Spleen (tissue), 7 donors: Measurements from ENCODE around the gene DDIT4.

Source experiments
- POLR2A ChIP-seq, 3 donors: fragments of 450-650 bp; IDR thresholded peaks; one replicate each; pipeline ENCODE4 v1.5.1; 2017; ENCODE audit warnings: antibody characterized with exemption in 3 of 3, mild to moderate bottlenecking in 1 of 3
- TF ChIP-seq, protein P1 (sequence below), 11 experiments: fragments of 200-600 bp in 7 of 11; fragments of 450-650 bp in 4 of 11; sonication (generic) in 4 of 11; IDR thresholded peaks in 8 of 11; conservative IDR thresholded peaks in 3 of 11; 1 replicate in 7 of 11; 2 replicates in 4 of 11; pipeline versions ENCODE4 v1.4.0 to v1.8.0; 2016 to 2021; ENCODE audit warnings: antibody characterized with exemption in 11 of 11, inconsistent platforms in 4 of 11, mild to moderate bottlenecking in 1 of 11
- donor health status: DM: no; HTN: no; CAD: no; lungs with moderate emphysema.
- donor health status: DM: no; HTN: no; CAD: no.
- donor health status: DM: no; HTN: no; CAD: no.

DNA sequence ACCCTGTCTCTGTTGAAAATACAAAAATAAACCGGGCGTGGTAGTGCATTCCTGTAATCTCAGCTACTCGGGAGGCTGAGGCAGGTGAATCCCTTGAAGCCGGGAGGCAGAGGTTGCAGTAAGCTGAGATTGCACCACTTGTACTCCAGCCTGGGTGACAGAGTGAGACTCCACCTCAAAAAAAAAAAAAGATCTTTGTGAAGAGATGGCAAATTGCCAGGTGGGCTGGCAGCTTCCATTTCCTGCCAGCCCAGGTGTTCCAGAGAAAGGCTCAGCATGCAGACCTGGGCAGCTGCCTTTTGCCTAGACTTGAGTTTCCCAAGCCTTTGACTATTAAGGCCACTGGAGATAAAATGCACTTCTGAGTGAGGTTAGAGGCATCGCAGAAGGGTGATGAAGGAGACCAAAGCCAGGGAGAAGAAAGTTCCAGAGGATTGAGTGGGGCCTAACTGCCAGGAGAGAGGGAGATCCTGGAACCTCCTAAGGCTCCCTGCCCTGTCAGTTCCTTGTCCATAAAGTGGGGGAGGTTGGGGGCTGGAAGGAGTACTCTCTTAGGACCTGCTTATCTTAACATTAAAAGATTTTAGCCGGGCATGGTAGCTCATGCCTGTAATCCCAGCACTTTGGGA lies 10.0 kb upstream of the DDIT4 start:
- TF ChIP-seq, protein P1, sequence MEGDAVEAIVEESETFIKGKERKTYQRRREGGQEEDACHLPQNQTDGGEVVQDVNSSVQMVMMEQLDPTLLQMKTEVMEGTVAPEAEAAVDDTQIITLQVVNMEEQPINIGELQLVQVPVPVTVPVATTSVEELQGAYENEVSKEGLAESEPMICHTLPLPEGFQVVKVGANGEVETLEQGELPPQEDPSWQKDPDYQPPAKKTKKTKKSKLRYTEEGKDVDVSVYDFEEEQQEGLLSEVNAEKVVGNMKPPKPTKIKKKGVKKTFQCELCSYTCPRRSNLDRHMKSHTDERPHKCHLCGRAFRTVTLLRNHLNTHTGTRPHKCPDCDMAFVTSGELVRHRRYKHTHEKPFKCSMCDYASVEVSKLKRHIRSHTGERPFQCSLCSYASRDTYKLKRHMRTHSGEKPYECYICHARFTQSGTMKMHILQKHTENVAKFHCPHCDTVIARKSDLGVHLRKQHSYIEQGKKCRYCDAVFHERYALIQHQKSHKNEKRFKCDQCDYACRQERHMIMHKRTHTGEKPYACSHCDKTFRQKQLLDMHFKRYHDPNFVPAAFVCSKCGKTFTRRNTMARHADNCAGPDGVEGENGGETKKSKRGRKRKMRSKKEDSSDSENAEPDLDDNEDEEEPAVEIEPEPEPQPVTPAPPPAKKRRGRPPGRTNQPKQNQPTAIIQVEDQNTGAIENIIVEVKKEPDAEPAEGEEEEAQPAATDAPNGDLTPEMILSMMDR (IDR thresholded peaks at IDR 0.05 in 8 of 11, conservative IDR thresholded peaks at IDR 0.05 in 3 of 11), result no peak
- no peak for TF ChIP-seq POLR2A (IDR thresholded peaks at IDR 0.05)
